GM19395 (cell line): ENCODE data around the gene ZNRD2.

Experiments used
- ATAC-seq: cut with Tn5 transposase; IDR thresholded peaks from one replicate; pipeline ENCODE4 v1.9.1; 2021; ENCODE audit warnings: mild to moderate bottlenecking, moderate library complexity; ENCODE audit not compliant: unreplicated experiment

Gene ZNRD2

GRCh38 chr11:65607614-65608426 is 37.5 kb downstream of the ZNRD2 start:
- no peak for ATAC-seq

GRCh38 chr11:65609229-65609628 is 39.0 kb downstream of the ZNRD2 start:
- ATAC-seq = no peak

GRCh38 chr11:65609665-65610064 is 39.4 kb downstream of the ZNRD2 start:
- no peak for ATAC-seq

GRCh38 chr11:65610404-65610803 is 40.1 kb downstream of the ZNRD2 start:
- ATAC-seq = no peak

GRCh38 chr11:65611028-65611757 is 40.9 kb downstream of the ZNRD2 start:
- no peak for ATAC-seq

GRCh38 chr11:65611758-65612603 is 41.7 kb downstream of the ZNRD2 start:
- ATAC-seq = no peak

GRCh38 chr11:65612691-65613090 is 42.4 kb downstream of the ZNRD2 start:
- no peak for ATAC-seq

- no peak for ATAC-seq
Observed at GRCh38 chr11:65613091-65613928, 43.0 kb downstream of the ZNRD2 start.

GRCh38 chr11:65615229-65615949 is 45.1 kb downstream of the ZNRD2 start, which contains the start of gene PCNX3:
PCNX3 (plus strand) TSS chr11:65615776; CDS start chr11:65616312, 536 bp downstream.
- ATAC-seq = peak; percentile 87

- peak; percentile 2 for ATAC-seq
Observed at GRCh38 chr11:65615950-65616574, 45.8 kb downstream of the ZNRD2 start.

- no peak for ATAC-seq
Observed at GRCh38 chr11:65616575-65617001, 46.3 kb downstream of the ZNRD2 start.

GRCh38 chr11:65617136-65617850 is 47.0 kb downstream of the ZNRD2 start:
- ATAC-seq = no peak

GRCh38 chr11:65617990-65618751 is 47.9 kb downstream of the ZNRD2 start:
- no peak for ATAC-seq

- ATAC-seq = no peak
Observed at GRCh38 chr11:65618763-65619162, 48.5 kb downstream of the ZNRD2 start.

- ATAC-seq = no peak
Observed at GRCh38 chr11:65619281-65619928, 49.1 kb downstream of the ZNRD2 start.

GRCh38 chr11:65620666-65621065 is 50.4 kb downstream of the ZNRD2 start:
- ATAC-seq = no peak

- ATAC-seq = no peak
Observed at GRCh38 chr11:65621460-65621859, 51.2 kb downstream of the ZNRD2 start.
